ENCODE data around the gene HNRNPA2B1.
"Not testable (repeated sequence)": the region's sequence is repeated elsewhere in the genome, so short reads cannot be mapped to it uniquely, and the experiment has no call there.

GRCh38 chr7:26184281-26185101, 16.1 kb downstream of the HNRNPA2B1 start:
- not testable (repeated sequence) for TF ChIP-seq POLR2A, CTCF (IDR thresholded peaks at IDR 0.05)

All from prostate gland (tissue), 2 donors.